Muscle layer of duodenum (tissue), 2 donors: ENCODE results near the gene ZNF280A.

ENCODE experiments used
- H3K27ac ChIP-seq: one replicate; pipeline ENCODE4 v1.7.0; 2013; ENCODE audit warnings: mild to moderate bottlenecking, low read length
- H3K27me3 ChIP-seq: one replicate; pipeline ENCODE4 v1.7.0; 2013; ENCODE audit warnings: low read depth, mild to moderate bottlenecking, control low read depth, low read length
- H3K36me3 ChIP-seq, 2 donors: one replicate each; pipeline ENCODE4 v1.7.0; 2013; ENCODE audit warnings: low read length in 2 of 2, control low read depth in 1 of 2, mild to moderate bottlenecking in 1 of 2; ENCODE audit not compliant: insufficient read depth in 2 of 2, control insufficient read depth in 1 of 2
- H3K4me1 ChIP-seq, 2 donors: one replicate each; pipeline ENCODE4 v1.7.0; 2013; ENCODE audit warnings: low read length in 2 of 2, mild to moderate bottlenecking in 2 of 2, control low read depth in 1 of 2, moderate library complexity in 1 of 2; ENCODE audit not compliant: insufficient read depth in 2 of 2, control insufficient read depth in 1 of 2
- H3K4me3 ChIP-seq, 2 donors: one replicate each; pipeline ENCODE4 v1.7.0; 2013; ENCODE audit warnings: low read length in 2 of 2, low read depth in 1 of 2, mild to moderate bottlenecking in 1 of 2
- H3K9me3 ChIP-seq, 2 donors: one replicate each; pipeline ENCODE4 v1.7.0; 2013; ENCODE audit warnings: low read length in 2 of 2, control low read depth in 1 of 2, mild to moderate bottlenecking in 1 of 2; ENCODE audit not compliant: control insufficient read depth in 1 of 2
- donor health status: healthy.

Gene ZNF280A

DNA sequence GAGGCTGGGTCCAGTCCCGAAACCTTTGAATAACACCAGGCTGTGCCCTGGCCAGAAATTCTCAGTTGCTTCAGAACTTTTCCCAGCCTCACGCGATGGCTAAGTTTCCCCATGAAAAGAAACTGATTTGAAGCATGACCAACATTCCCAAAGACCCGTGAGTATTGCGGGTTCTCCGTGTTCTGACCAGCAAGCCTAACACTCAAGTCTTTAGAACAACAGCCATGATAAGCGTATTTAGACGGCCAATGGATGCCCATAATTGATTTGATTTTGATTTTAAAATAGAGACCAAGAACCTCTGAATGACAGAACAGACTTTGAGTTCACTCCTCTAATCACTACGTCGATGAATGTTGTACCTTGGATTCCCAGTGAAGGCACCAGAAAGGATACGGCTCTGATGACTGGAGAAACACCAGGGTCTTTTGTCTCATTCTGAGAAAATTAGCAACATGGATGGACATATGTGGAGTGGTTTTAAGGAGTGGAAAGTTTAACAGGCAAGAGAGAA lies 55.5 kb downstream of the ZNF280A start:
- Histone ChIP-seq H3K36me3 (no peaks in the 10 kb centered on the region), H3K4me1 (peaks cover 0 to 4% of the 10 kb centered on the region in 2 donors), H3K27ac (no peak overlapping the region), H3K4me3 (no peak overlapping the region), H3K9me3 (peaks cover 9 to 16% of the 10 kb centered on the region in 2 donors), H3K27me3 (peaks cover 7% of the 10 kb centered on the region)

DNA sequence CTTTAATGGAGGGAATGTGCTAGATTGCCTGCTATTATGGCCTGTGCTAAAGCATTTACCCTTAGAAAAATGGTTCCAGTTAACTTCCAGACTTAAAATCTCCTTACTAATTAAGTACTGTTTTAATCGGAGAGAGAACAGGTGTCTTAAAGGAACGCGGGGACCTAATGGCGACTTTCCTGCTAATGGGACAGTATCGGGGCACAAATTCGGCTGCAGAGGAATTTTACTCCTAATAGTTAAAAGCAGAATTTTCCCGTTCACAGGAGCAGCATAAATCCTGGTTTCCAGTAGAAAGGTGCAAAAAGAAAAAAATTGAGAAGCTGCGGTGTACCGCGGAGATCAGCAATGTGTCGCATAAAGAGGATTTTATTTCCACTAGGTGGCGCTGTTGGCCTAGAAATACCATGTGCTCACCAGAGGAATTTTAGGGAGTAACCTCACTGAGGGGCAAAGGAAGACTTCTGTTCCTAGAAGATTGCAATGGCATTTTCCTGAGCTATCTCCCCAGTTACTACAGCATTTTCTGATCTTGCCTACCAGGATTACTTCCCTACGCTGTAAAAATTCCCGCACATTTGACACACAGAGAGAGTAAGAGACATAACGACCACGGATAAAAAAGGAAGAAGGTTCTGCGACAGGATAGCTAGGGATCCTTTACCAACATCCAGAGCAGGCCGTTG lies 56.1 kb downstream of the ZNF280A start:
- H3K4me1 ChIP-seq: peaks cover 0 to 4% of the 10 kb centered on the region in 2 donors
- H3K4me3 ChIP-seq: no peak overlapping the region
- peaks cover 7% of the 10 kb centered on the region for H3K27me3 ChIP-seq
- H3K27ac ChIP-seq: no peak overlapping the region
- peaks cover 15 to 18% of the 10 kb centered on the region in 2 donors for H3K9me3 ChIP-seq
- H3K36me3 ChIP-seq: no peaks in the 10 kb centered on the region
